Adrenal gland (tissue), 5 donors: ENCODE results near the gene SLC4A1.

Source experiments
- CTCF ChIP-seq, 6 experiments: fragments of 450-650 bp in 4 of 6; fragments of 200-600 bp in 2 of 6; sonication (generic) in 1 of 6; IDR thresholded peaks; 1 replicate in 5 of 6; 2 replicates in 1 of 6; pipeline versions ENCODE4 v1.5.1 to v1.8.0; 2016 to 2021; ENCODE audit warnings: antibody characterized with exemption in 6 of 6, mild to moderate bottlenecking in 2 of 6, moderate library complexity in 1 of 6
- POLR2A ChIP-seq, 2 donors: fragments of 450-650 bp; IDR thresholded peaks; one replicate each; pipeline ENCODE4 v1.6.1; 2017; ENCODE audit warnings: antibody characterized with exemption in 2 of 2, mild to moderate bottlenecking in 2 of 2, moderate library complexity in 1 of 2
- donor health status: DM: no; HTN: no; CAD: no.

DNA sequence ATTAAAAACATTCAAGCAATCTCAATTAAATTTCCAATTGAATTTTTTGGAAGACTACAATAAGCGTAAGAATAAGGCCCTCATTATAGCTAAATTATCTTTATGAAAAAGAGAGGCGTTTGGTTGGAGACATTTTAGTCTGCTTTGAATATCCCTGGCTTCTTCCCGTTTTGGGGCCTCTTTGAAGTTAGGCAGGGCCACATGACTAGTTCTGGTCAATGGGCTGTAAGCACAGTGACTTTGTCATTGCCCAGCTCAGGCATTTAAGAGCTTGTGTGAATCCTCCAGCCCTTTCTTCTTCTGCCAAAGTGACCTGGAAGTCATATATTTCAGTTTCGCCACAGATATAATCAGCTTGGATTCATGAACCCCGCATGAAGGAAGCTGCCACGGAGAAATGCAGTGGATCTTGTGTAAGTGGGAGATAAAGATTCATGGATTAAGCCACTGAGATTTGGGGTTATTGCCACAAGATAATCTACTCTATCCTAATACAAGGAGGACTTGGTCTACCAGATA lies 26.8 kb downstream of the SLC4A1 start:
- TF ChIP-seq CTCF (IDR thresholded peaks at IDR 0.05) = no peak
- TF ChIP-seq POLR2A (IDR thresholded peaks at IDR 0.05) = no peak
